SK-N-SH treated with all-trans-retinoic acid at 6 μM for 48 hours (cell line): ENCODE measurements around the gene GRAMD2B.

Experiments used
- ATAC-seq: fragments of 200-7000 bp; cut with Tn5 transposase; 3 replicates; pipeline ENCODE4 v1.9.1; 2020; ENCODE audit warnings: mild to moderate bottlenecking, moderate library complexity
- BACH2 ChIP-seq: fragments of 250-450 bp; sonication (Bioruptor Pico); IDR thresholded peaks from 2 replicates; pipeline ENCODE4 v1.9.0; 2021; ENCODE audit warnings: mild to moderate bottlenecking, borderline replicate concordance
- CSDC2 ChIP-seq: fragments of 250-450 bp; sonication (Bioruptor Pico); IDR thresholded peaks from 2 replicates; pipeline ENCODE4 v1.5.0; 2020; ENCODE audit warnings: mild to moderate bottlenecking, moderate library complexity
- ESRRG ChIP-seq: fragments of 250-450 bp; sonication (Bioruptor Pico); IDR thresholded peaks from 2 replicates; pipeline ENCODE4 v1.6.1; 2021; ENCODE audit warnings: mild to moderate bottlenecking
- GLIS3 ChIP-seq: fragments of 250-450 bp; sonication (Bioruptor Pico); IDR thresholded peaks from 2 replicates; pipeline ENCODE4 v1.5.0; 2020; ENCODE audit warnings: mild to moderate bottlenecking, moderate library complexity
- ISL1 ChIP-seq: fragments of 250-450 bp; sonication (Bioruptor Pico); IDR thresholded peaks from 2 replicates; pipeline ENCODE4 v2.1.2; 2022; ENCODE audit warnings: mild to moderate bottlenecking, moderate library complexity
- OSR1 ChIP-seq: fragments of 250-450 bp; sonication (Bioruptor Pico); IDR thresholded peaks from 2 replicates; pipeline ENCODE4 v1.8.0; 2022; ENCODE audit warnings: moderate library complexity, mild to moderate bottlenecking, inconsistent platforms
- RARB ChIP-seq: fragments of 250-450 bp; sonication (Bioruptor Pico); IDR thresholded peaks from 2 replicates; pipeline ENCODE4 v1.8.0; 2021; ENCODE audit warnings: mild to moderate bottlenecking, moderate library complexity
- SNAI2 ChIP-seq: fragments of 250-450 bp; sonication (Bioruptor Pico); IDR thresholded peaks from 2 replicates; pipeline ENCODE4 v1.5.0; 2020; ENCODE audit warnings: mild to moderate bottlenecking, moderate library complexity
- TCF4 ChIP-seq: fragments of 250-450 bp; sonication (Bioruptor Pico); IDR thresholded peaks from 2 replicates; pipeline ENCODE4 v1.8.0; 2021; ENCODE audit warnings: mild to moderate bottlenecking, moderate library complexity, borderline replicate concordance
- TOX ChIP-seq: fragments of 250-450 bp; sonication (Bioruptor Pico); IDR thresholded peaks from 2 replicates; pipeline ENCODE4 v1.8.0; 2021; ENCODE audit warnings: mild to moderate bottlenecking, moderate library complexity, borderline replicate concordance
- ZFP3 ChIP-seq: fragments of 250-450 bp; sonication (Bioruptor Pico); IDR thresholded peaks from 2 replicates; pipeline ENCODE4 v1.5.0; 2020; ENCODE audit warnings: mild to moderate bottlenecking, moderate library complexity
- ZFP30 ChIP-seq: fragments of 450-650 bp; formaldehyde crosslinking; IDR thresholded peaks from 2 replicates; pipeline ENCODE4 v1.5.0; 2022; ENCODE audit warnings: mild to moderate bottlenecking, moderate library complexity
- ZNF565 ChIP-seq: fragments of 450-650 bp; formaldehyde crosslinking; conservative IDR thresholded peaks from 2 replicates; pipeline ENCODE4 v1.5.0; 2020; ENCODE audit warnings: low read depth, mild to moderate bottlenecking, moderate library complexity
- ZNF8 ChIP-seq: fragments of 450-650 bp; formaldehyde crosslinking; IDR thresholded peaks from 2 replicates; pipeline ENCODE4 v1.5.0; 2020; ENCODE audit warnings: mild to moderate bottlenecking, moderate library complexity
- TF ChIP-seq, protein P1 (sequence below): fragments of 250-450 bp; sonication (Bioruptor Pico); IDR thresholded peaks from 2 replicates; pipeline ENCODE4 v1.8.0; 2020; ENCODE audit warnings: mild to moderate bottlenecking, moderate library complexity, borderline replicate concordance
- TF ChIP-seq, protein P2 (sequence below): fragments of 250-450 bp; sonication (Bioruptor Pico); IDR thresholded peaks from 2 replicates; pipeline ENCODE4 v1.5.1; 2021; ENCODE audit warnings: mild to moderate bottlenecking, moderate library complexity
- TF ChIP-seq, protein P3 (sequence below): fragments of 250-450 bp; sonication (Bioruptor Pico); IDR thresholded peaks from 2 replicates; pipeline ENCODE4 v1.5.0; 2020; ENCODE audit warnings: mild to moderate bottlenecking, moderate library complexity
- TF ChIP-seq, protein P4 (sequence below): fragments of 250-450 bp; sonication (Bioruptor Pico); IDR thresholded peaks from 2 replicates; pipeline ENCODE4 v1.5.1; 2020; ENCODE audit warnings: low read depth, mild to moderate bottlenecking, moderate library complexity
- TF ChIP-seq, protein P5 (sequence below): fragments of 250-450 bp; sonication (Bioruptor Pico); IDR thresholded peaks from 2 replicates; pipeline ENCODE4 v1.8.0; 2021; ENCODE audit warnings: low read depth, mild to moderate bottlenecking, moderate library complexity, borderline replicate concordance

Gene GRAMD2B

DNA sequence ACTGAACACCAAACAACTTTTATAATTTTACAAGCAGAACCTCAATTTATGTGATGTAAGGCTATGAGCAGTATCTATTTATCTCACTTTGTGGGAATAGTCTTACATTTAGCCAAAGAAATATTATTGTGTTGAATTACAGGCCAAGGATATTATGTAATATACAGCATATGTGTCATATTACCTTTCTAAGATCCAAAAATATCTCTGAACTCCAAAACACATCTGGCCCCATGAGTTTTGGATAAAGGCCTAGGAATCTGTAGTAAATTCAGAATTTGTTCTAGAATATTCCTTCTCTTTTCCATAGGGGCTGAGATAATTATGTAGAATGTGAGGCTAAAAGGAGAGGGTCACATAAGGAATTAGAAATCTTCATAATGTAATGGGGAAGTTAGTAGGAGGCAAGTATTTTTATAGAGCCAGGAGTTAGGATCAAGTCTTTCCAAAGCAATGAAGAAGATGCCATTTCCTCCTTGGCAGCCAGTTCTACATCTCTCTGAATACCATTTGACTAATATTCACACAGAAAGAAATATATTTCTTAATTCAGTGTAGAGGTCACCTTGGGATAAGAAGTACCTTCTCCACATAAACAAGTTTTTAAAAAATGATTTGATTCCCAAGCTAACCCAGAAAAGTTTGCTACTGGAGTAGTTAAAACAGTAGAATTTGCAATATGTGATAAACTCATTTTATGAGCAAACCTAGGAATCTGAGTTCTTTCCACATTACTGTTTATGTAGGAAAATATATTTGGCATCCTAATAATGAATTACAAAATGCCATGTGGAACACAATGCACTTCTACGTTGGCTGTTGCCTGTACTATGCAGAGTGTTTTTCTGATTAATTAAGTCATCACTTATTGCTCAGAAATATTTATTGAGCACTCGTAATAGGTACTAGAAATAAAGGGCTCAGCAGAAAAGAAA lies 20.3 kb upstream of the GRAMD2B start:
- TF ChIP-seq TOX (CRISPR knock-in tag) = no peak
- no peak for TF ChIP-seq BACH2 (CRISPR knock-in tag)
- TF ChIP-seq OSR1 (CRISPR knock-in tag) = no peak

DNA sequence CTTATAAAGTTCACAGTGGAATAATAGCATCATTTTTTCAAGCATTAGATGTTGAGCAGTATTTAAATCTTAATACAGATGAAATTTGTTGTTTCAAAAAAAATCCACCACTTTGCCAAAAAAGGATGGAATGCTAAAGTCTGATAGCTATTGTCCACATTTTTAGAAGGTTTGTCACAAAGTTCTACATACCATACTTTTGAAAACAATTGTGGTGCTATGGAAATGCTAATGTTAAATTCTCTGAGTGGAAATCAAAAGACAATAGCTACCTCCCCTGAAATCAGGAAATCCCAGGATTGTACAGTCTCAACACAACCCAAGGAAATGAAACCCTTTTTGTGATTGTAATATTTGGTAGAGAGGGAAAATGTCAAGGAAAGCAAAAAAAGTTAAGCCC lies 19.3 kb upstream of the GRAMD2B start:
- no peak for TF ChIP-seq ZFP30 (CRISPR knock-in tag)
- TF ChIP-seq RARB (CRISPR knock-in tag) = no peak
- TF ChIP-seq ISL1 (CRISPR knock-in tag) = no peak
- no peak for TF ChIP-seq BACH2 (CRISPR knock-in tag)
- TF ChIP-seq ZFP3 (CRISPR knock-in tag) = no peak
- no peak for TF ChIP-seq TCF4
- TF ChIP-seq TOX (CRISPR knock-in tag) = no peak
- TF ChIP-seq, protein P1, sequence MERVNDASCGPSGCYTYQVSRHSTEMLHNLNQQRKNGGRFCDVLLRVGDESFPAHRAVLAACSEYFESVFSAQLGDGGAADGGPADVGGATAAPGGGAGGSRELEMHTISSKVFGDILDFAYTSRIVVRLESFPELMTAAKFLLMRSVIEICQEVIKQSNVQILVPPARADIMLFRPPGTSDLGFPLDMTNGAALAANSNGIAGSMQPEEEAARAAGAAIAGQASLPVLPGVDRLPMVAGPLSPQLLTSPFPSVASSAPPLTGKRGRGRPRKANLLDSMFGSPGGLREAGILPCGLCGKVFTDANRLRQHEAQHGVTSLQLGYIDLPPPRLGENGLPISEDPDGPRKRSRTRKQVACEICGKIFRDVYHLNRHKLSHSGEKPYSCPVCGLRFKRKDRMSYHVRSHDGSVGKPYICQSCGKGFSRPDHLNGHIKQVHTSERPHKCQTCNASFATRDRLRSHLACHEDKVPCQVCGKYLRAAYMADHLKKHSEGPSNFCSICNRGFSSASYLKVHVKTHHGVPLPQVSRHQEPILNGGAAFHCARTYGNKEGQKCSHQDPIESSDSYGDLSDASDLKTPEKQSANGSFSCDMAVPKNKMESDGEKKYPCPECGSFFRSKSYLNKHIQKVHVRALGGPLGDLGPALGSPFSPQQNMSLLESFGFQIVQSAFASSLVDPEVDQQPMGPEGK (CRISPR knock-in tag) = no peak
- no peak for TF ChIP-seq OSR1 (CRISPR knock-in tag)
- TF ChIP-seq, protein P2, sequence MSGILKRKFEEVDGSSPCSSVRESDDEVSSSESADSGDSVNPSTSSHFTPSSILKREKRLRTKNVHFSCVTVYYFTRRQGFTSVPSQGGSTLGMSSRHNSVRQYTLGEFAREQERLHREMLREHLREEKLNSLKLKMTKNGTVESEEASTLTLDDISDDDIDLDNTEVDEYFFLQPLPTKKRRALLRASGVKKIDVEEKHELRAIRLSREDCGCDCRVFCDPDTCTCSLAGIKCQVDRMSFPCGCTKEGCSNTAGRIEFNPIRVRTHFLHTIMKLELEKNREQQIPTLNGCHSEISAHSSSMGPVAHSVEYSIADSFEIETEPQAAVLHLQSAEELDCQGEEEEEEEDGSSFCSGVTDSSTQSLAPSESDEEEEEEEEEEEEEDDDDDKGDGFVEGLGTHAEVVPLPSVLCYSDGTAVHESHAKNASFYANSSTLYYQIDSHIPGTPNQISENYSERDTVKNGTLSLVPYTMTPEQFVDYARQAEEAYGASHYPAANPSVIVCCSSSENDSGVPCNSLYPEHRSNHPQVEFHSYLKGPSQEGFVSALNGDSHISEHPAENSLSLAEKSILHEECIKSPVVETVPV (CRISPR knock-in tag) = no peak
- TF ChIP-seq ZNF8 (CRISPR knock-in tag) = no peak
- TF ChIP-seq, protein P3, sequence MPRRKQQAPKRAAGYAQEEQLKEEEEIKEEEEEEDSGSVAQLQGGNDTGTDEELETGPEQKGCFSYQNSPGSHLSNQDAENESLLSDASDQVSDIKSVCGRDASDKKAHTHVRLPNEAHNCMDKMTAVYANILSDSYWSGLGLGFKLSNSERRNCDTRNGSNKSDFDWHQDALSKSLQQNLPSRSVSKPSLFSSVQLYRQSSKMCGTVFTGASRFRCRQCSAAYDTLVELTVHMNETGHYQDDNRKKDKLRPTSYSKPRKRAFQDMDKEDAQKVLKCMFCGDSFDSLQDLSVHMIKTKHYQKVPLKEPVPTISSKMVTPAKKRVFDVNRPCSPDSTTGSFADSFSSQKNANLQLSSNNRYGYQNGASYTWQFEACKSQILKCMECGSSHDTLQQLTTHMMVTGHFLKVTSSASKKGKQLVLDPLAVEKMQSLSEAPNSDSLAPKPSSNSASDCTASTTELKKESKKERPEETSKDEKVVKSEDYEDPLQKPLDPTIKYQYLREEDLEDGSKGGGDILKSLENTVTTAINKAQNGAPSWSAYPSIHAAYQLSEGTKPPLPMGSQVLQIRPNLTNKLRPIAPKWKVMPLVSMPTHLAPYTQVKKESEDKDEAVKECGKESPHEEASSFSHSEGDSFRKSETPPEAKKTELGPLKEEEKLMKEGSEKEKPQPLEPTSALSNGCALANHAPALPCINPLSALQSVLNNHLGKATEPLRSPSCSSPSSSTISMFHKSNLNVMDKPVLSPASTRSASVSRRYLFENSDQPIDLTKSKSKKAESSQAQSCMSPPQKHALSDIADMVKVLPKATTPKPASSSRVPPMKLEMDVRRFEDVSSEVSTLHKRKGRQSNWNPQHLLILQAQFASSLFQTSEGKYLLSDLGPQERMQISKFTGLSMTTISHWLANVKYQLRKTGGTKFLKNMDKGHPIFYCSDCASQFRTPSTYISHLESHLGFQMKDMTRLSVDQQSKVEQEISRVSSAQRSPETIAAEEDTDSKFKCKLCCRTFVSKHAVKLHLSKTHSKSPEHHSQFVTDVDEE = no peak
- TF ChIP-seq ESRRG = no peak
- TF ChIP-seq CSDC2 (CRISPR knock-in tag) = no peak
- no peak for TF ChIP-seq GLIS3
- TF ChIP-seq, protein P4, sequence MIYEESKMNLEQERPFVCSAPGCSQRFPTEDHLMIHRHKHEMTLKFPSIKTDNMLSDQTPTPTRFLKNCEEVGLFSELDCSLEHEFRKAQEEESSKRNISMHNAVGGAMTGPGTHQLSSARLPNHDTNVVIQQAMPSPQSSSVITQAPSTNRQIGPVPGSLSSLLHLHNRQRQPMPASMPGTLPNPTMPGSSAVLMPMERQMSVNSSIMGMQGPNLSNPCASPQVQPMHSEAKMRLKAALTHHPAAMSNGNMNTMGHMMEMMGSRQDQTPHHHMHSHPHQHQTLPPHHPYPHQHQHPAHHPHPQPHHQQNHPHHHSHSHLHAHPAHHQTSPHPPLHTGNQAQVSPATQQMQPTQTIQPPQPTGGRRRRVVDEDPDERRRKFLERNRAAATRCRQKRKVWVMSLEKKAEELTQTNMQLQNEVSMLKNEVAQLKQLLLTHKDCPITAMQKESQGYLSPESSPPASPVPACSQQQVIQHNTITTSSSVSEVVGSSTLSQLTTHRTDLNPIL = no peak
- TF ChIP-seq, protein P5, sequence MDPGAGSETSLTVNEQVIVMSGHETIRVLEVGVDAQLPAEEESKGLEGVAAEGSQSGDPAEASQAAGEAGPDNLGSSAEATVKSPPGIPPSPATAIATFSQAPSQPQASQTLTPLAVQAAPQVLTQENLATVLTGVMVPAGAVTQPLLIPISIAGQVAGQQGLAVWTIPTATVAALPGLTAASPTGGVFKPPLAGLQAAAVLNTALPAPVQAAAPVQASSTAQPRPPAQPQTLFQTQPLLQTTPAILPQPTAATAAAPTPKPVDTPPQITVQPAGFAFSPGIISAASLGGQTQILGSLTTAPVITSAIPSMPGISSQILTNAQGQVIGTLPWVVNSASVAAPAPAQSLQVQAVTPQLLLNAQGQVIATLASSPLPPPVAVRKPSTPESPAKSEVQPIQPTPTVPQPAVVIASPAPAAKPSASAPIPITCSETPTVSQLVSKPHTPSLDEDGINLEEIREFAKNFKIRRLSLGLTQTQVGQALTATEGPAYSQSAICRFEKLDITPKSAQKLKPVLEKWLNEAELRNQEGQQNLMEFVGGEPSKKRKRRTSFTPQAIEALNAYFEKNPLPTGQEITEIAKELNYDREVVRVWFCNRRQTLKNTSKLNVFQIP (CRISPR knock-in tag) = no peak
- no peak for TF ChIP-seq ZNF565
- ATAC-seq = peak; percentile 88

More for the DNA sequence above, 20.3 kb upstream of the GRAMD2B start:
- no peak for ATAC-seq

DNA sequence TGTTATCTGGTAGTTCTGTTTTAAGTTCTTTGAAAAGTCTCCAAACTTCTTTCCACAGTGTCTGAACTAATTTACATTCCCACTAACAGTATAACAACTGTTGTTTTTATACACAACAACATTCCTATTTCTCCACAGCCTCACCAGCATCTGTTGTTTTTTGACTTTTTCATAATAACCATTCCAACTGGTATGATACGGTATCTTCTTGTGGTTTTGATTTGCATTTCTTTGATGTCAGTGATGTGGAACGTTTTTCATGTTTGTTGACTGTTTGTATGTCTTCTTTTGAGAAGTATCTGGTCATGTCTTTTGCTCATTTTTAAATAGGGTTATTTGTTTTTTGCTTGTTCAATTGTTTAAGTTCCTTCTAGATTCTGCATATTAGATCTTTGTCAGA lies 12.6 kb upstream of the GRAMD2B start:
- no peak for ATAC-seq
- TF ChIP-seq, protein P3 = no peak
- no peak for TF ChIP-seq OSR1 (CRISPR knock-in tag)
- no peak for TF ChIP-seq SNAI2 (CRISPR knock-in tag)
- no peak for TF ChIP-seq ZFP3 (CRISPR knock-in tag)
- no peak for TF ChIP-seq RARB (CRISPR knock-in tag)
- TF ChIP-seq TCF4 = no peak
- no peak for TF ChIP-seq ZFP30 (CRISPR knock-in tag)
- TF ChIP-seq ESRRG = no peak
- TF ChIP-seq, protein P4 = no peak
